Neural cell (in vitro differentiated cells): ENCODE data around the gene ENDOV. TPM values are rescaled to one million over a fixed set of nuclear protein-coding genes. Genes with fewer than 3 reads are reported as not detected.

Source experiments
- H2AFZ ChIP-seq: fragments of 200-600, 300-800 bp; sonication (generic), shearing (Covaris generic); 2 replicates; pipeline ENCODE4 v1.6.0; 2014; ENCODE audit warnings: low read depth, mild to moderate bottlenecking, antibody characterized with exemption, low read length, moderate library complexity
- H3F3A ChIP-seq: fragments of 200-600 bp; shearing (Covaris generic); 2 replicates; pipeline ENCODE4 v1.6.1; 2016; ENCODE audit warnings: mild to moderate bottlenecking, moderate library complexity, mixed read lengths, antibody characterized with exemption, low read length; ENCODE audit not compliant: insufficient read depth, poor library complexity, severe bottlenecking
- H3K27ac ChIP-seq: fragments of 200-600, 300-800 bp; sonication (generic), shearing (Covaris generic); 2 replicates; pipeline ENCODE4 v1.5.1; 2014; ENCODE audit warnings: mild to moderate bottlenecking, low read length, moderate library complexity
- H3K27me3 ChIP-seq: fragments of 300-800, 200-600 bp; sonication (generic), shearing (Covaris generic); 2 replicates; pipeline ENCODE4 v1.6.0; 2014; ENCODE audit warnings: mild to moderate bottlenecking, low read depth, low read length, moderate library complexity; ENCODE audit not compliant: insufficient read depth
- H3K36me3 ChIP-seq: fragments of 300-800, 200-600 bp; sonication (generic), shearing (Covaris generic); 2 replicates; pipeline ENCODE4 v1.5.1; 2014; ENCODE audit warnings: mild to moderate bottlenecking, antibody characterized with exemption, low read length, moderate library complexity; ENCODE audit not compliant: insufficient read depth
- H3K4me2 ChIP-seq: fragments of 300-800, 200-600 bp; sonication (generic), shearing (Covaris generic); 2 replicates; pipeline ENCODE4 v1.6.0; 2014; ENCODE audit warnings: mild to moderate bottlenecking, low read length
- H3K4me3 ChIP-seq: fragments of 300-800, 200-600 bp; sonication (generic), shearing (Covaris generic); 2 replicates; pipeline ENCODE4 v1.5.1; 2014; ENCODE audit warnings: mild to moderate bottlenecking, low read length, moderate library complexity
- H3K79me2 ChIP-seq: fragments of 200-600 bp; shearing (Covaris generic); replicated peaks from 2 replicates; pipeline ENCODE4 v1.6.0; 2014; ENCODE audit warnings: mild to moderate bottlenecking, low read length, moderate library complexity; ENCODE audit not compliant: insufficient read depth
- H3K9ac ChIP-seq: fragments of 300-800, 200-600 bp; sonication (generic), shearing (Covaris generic); 2 replicates; pipeline ENCODE4 v1.6.1; 2016; ENCODE audit warnings: mild to moderate bottlenecking, low read length, mixed read lengths
- H3K9me2 ChIP-seq: fragments of 200-600 bp; shearing (Covaris generic); 2 replicates; pipeline ENCODE4 v1.6.1; 2016; ENCODE audit warnings: mild to moderate bottlenecking, low read length, mixed read lengths; ENCODE audit not compliant: insufficient read depth
- H3K9me3 ChIP-seq: fragments of 200-600, 300-800 bp; sonication (generic), shearing (Covaris generic); 2 replicates; pipeline ENCODE4 v1.6.1; 2016; ENCODE audit warnings: mild to moderate bottlenecking, mixed run types, low read length, moderate library complexity, mixed read lengths
- H4K20me1 ChIP-seq: fragments of 200-600 bp; shearing (Covaris generic); 2 replicates; pipeline ENCODE4 v1.6.1; 2016; ENCODE audit warnings: mild to moderate bottlenecking, mixed run types; ENCODE audit not compliant: insufficient read depth
- EP300 ChIP-seq: fragments of 450-650 bp; conservative IDR thresholded peaks from 2 replicates; pipeline ENCODE4 v1.6.1; 2014; ENCODE audit warnings: antibody characterized with exemption, mild to moderate bottlenecking, moderate library complexity; ENCODE audit not compliant: poor library complexity, severe bottlenecking
- EZH2 ChIP-seq: fragments of 200-600, 300-800 bp; shearing (Covaris generic), sonication (generic); IDR thresholded peaks from 2 replicates; pipeline ENCODE4 v1.6.1; 2014; ENCODE audit warnings: antibody characterized with exemption, low read length, borderline replicate concordance, mild to moderate bottlenecking; ENCODE audit not compliant: insufficient read depth, poor library complexity, severe bottlenecking
- MXI1 ChIP-seq: fragments of 450-650 bp; conservative IDR thresholded peaks from 2 replicates; pipeline ENCODE4 v1.6.1; 2014; ENCODE audit warnings: antibody characterized with exemption, mild to moderate bottlenecking; ENCODE audit not compliant: poor library complexity, severe bottlenecking
- POLR2AphosphoS5 ChIP-seq: IDR thresholded peaks from 2 replicates; pipeline ENCODE4 v1.6.1; 2012
- RAD21 ChIP-seq: fragments of 450-650 bp; conservative IDR thresholded peaks from 2 replicates; pipeline ENCODE4 v1.6.1; 2014; ENCODE audit warnings: antibody characterized with exemption, mild to moderate bottlenecking, moderate library complexity
- SMC3 ChIP-seq: fragments of 450-650 bp; conservative IDR thresholded peaks from 2 replicates; pipeline ENCODE4 v1.6.1; 2014; ENCODE audit warnings: antibody characterized with exemption, mild to moderate bottlenecking, moderate library complexity; ENCODE audit not compliant: poor library complexity
- TAF1 ChIP-seq: IDR thresholded peaks from 2 replicates; pipeline ENCODE4 v1.6.1; 2012; ENCODE audit warnings: low read depth
- polyA minus RNA-seq: library from RNA; depleted of rRNA, polyadenylated mRNA; stranded (reverse); fragments of >200 nt; gene quantifications from 2 replicates; pipeline ENCODE4 v1.2.3, GENCODE V29; 2014
- polyA plus RNA-seq: library from polyadenylated mRNA; depleted of rRNA; stranded (reverse); fragments of >200 nt; gene quantifications from 2 replicates; pipeline ENCODE4 v1.2.3, GENCODE V29; 2014
- TF ChIP-seq, protein P1 (sequence below): IDR thresholded peaks from 2 replicates; pipeline ENCODE4 v1.6.1; 2012; ENCODE audit warnings: borderline replicate concordance
- TF ChIP-seq, protein P2 (sequence below): fragments of 450-650 bp; IDR thresholded peaks from 2 replicates; pipeline ENCODE4 v1.5.1; 2014; ENCODE audit warnings: antibody characterized with exemption, mild to moderate bottlenecking, moderate library complexity; ENCODE audit not compliant: poor library complexity, severe bottlenecking

Gene ENDOV
- polyA plus RNA-seq (31.2 and 40.6 TPM in 2 replicates), polyA minus RNA-seq (25.8 and 33.1 TPM in 2 replicates)

DNA sequence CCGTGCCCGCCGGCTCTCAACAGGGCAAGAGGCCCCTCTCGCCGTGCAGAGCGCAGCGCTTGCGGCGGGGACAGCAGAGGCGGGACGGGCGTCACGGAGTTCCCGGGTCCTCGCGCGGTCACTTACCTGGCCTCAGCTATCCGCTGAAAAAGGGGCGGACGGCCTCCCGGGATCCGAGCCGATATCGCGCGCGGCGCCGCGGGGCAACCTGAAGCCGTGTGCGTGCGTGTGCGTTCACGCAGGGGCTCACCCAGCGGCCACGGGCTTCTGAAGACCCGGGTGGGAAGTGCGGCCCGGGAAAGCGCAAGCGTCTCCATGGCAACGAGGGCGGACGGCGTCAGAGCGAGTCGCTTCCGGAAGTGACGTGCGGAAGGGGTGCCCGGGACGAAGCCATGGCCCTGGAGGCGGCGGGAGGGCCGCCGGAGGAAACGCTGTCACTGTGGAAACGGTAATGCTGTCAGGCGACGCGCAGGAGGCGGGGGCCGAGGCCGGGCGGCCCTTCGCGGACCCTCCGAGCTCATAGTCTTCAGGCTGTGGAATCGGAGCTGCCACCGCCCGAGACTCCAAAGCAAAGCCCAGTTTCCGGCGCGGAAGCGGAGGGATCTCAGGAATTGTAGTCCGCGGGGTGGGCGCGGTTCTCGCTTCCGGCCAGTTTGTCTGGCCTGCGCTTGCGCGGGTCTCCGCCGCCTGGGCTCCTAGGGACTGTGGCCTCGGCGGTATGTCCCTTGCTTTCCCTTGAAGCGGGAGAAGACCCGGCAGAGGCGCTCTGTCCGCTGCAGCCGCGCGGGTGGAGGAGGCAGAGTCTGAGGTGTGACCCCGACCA is at the start of gene ENDOV:
Gene ENDOV (plus strand): TSS at position 365 of the 823 bp plus-strand sequence. CDS start 28 bp downstream, at position 393.
- Histone ChIP-seq H3K27ac (peak within 1 kb of the TSS; percentile 97), H3K9me3 (no peaks in the 10 kb centered on the region), H3K9me2 (no peaks in the 10 kb centered on the region), H3F3A (no peaks in the 10 kb centered on the region), H3K4me2 (peak within 1 kb of the TSS; percentile 88), H4K20me1 (no peaks in the 10 kb centered on the region), H3K36me3 (no peaks in the 10 kb centered on the region), H3K9ac (peak within 1 kb of the TSS; percentile 97), H2AFZ (peak within 1 kb of the TSS; percentile 95), H3K27me3 (no peaks in the 10 kb centered on the region), H3K4me3 (peak within 1 kb of the TSS; percentile 71), H3K79me2 (peaks cover 24% of the 10 kb centered on the region)
- TF ChIP-seq RAD21 (peak; percentile 20), SMC3 (no peak), EP300 (peak; percentile 78), POLR2AphosphoS5 (peak; percentile 86), MXI1 (peak; percentile 86), EZH2 (no peak), TAF1 (peak; percentile 27)
- TF ChIP-seq, protein P1, sequence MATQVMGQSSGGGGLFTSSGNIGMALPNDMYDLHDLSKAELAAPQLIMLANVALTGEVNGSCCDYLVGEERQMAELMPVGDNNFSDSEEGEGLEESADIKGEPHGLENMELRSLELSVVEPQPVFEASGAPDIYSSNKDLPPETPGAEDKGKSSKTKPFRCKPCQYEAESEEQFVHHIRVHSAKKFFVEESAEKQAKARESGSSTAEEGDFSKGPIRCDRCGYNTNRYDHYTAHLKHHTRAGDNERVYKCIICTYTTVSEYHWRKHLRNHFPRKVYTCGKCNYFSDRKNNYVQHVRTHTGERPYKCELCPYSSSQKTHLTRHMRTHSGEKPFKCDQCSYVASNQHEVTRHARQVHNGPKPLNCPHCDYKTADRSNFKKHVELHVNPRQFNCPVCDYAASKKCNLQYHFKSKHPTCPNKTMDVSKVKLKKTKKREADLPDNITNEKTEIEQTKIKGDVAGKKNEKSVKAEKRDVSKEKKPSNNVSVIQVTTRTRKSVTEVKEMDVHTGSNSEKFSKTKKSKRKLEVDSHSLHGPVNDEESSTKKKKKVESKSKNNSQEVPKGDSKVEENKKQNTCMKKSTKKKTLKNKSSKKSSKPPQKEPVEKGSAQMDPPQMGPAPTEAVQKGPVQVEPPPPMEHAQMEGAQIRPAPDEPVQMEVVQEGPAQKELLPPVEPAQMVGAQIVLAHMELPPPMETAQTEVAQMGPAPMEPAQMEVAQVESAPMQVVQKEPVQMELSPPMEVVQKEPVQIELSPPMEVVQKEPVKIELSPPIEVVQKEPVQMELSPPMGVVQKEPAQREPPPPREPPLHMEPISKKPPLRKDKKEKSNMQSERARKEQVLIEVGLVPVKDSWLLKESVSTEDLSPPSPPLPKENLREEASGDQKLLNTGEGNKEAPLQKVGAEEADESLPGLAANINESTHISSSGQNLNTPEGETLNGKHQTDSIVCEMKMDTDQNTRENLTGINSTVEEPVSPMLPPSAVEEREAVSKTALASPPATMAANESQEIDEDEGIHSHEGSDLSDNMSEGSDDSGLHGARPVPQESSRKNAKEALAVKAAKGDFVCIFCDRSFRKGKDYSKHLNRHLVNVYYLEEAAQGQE, result no peak
- TF ChIP-seq, protein P2, sequence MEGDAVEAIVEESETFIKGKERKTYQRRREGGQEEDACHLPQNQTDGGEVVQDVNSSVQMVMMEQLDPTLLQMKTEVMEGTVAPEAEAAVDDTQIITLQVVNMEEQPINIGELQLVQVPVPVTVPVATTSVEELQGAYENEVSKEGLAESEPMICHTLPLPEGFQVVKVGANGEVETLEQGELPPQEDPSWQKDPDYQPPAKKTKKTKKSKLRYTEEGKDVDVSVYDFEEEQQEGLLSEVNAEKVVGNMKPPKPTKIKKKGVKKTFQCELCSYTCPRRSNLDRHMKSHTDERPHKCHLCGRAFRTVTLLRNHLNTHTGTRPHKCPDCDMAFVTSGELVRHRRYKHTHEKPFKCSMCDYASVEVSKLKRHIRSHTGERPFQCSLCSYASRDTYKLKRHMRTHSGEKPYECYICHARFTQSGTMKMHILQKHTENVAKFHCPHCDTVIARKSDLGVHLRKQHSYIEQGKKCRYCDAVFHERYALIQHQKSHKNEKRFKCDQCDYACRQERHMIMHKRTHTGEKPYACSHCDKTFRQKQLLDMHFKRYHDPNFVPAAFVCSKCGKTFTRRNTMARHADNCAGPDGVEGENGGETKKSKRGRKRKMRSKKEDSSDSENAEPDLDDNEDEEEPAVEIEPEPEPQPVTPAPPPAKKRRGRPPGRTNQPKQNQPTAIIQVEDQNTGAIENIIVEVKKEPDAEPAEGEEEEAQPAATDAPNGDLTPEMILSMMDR, result peak; percentile 12

DNA sequence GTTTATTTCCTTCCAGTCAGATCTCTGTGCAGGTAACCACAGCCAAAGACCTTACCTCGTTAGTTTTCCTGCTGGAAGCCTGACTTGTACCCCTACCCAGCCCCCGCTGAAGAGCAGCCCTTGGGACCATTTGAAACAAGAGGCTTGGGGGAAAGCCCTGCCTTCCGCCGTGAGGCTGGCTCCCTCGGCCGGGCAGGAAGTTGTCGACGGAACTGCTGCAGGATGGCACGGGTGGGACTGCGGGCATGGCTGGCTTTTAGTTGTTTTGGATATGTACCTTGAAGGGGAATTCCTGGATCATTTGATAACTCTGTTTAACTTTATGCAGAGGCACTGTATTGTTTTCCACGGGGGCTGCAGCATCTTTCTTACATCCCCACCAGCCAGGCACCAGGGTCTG is 49.0 kb upstream of the ENDOV start:
- no peaks in the 10 kb centered on the region for H3F3A ChIP-seq
- no peaks in the 10 kb centered on the region for H3K9me3 ChIP-seq
- no peak overlapping the region for H3K9ac ChIP-seq
- no peaks in the 10 kb centered on the region for H3K27me3 ChIP-seq
- H3K36me3 ChIP-seq, result no peaks in the 10 kb centered on the region
- no peak overlapping the region for H2AFZ ChIP-seq
- no peak overlapping the region for H3K4me3 ChIP-seq
- H3K79me2 ChIP-seq, result no peaks in the 10 kb centered on the region
- no peak overlapping the region for H3K4me2 ChIP-seq
- no peak overlapping the region for H3K27ac ChIP-seq
- H4K20me1 ChIP-seq, result no peaks in the 10 kb centered on the region
- H3K9me2 ChIP-seq, result no peaks in the 10 kb centered on the region
- TF ChIP-seq MXI1 (no peak), SMC3 (no peak), EP300 (no peak), RAD21 (no peak), POLR2AphosphoS5 (no peak)
- TF ChIP-seq, protein P2, result no peak
- TF ChIP-seq, protein P1, result no peak
